HG02852 (cell line): Measurements from ENCODE around the gene FCRLB.
"Not testable (repeated sequence)": the region's sequence is repeated elsewhere in the genome, so short reads cannot be mapped to it uniquely, and the experiment has no call there.

ENCODE experiments used
- ATAC-seq: cut with Tn5 transposase; IDR thresholded peaks from one replicate; pipeline ENCODE4 v1.9.1; 2021; ENCODE audit warnings: mild to moderate bottlenecking, moderate library complexity; ENCODE audit not compliant: unreplicated experiment

The FCRLB gene

GRCh38 chr1:161720956-161721737 lies at the start of gene FCRLB:
FCRLB (plus strand) TSS chr1:161721544; CDS start chr1:161722673, 1,129 bp downstream.
- no peak for ATAC-seq

- not testable (repeated sequence) for ATAC-seq
Observed at GRCh38 chr1:161673437-161673836, 47.9 kb upstream of the FCRLB start.

- not testable (repeated sequence) for ATAC-seq
Observed at GRCh38 chr1:161674447-161674846, 46.9 kb upstream of the FCRLB start.

- not testable (repeated sequence) for ATAC-seq
Observed at GRCh38 chr1:161674908-161675307, 46.4 kb upstream of the FCRLB start.

- ATAC-seq, result no peak
Observed at GRCh38 chr1:161676441-161676840, 44.9 kb upstream of the FCRLB start.

GRCh38 chr1:161676958-161677689 lies 44.2 kb upstream of the FCRLB start:
- no peak for ATAC-seq

GRCh38 chr1:161678500-161678899 lies 42.8 kb upstream of the FCRLB start:
- ATAC-seq, result no peak

GRCh38 chr1:161681879-161682278 lies 39.5 kb upstream of the FCRLB start:
- no peak for ATAC-seq

GRCh38 chr1:161688946-161689345 lies 32.4 kb upstream of the FCRLB start:
- no peak for ATAC-seq

GRCh38 chr1:161691846-161692245 lies 29.5 kb upstream of the FCRLB start:
- ATAC-seq, result no peak

GRCh38 chr1:161693020-161693712 lies 28.2 kb upstream of the FCRLB start:
- ATAC-seq, result not testable (repeated sequence)

- ATAC-seq, result not testable (repeated sequence)
Observed at GRCh38 chr1:161698302-161698701, 23.0 kb upstream of the FCRLB start.

- ATAC-seq, result no peak
Observed at GRCh38 chr1:161702250-161702649, 19.1 kb upstream of the FCRLB start.

GRCh38 chr1:161705537-161705936 lies 15.8 kb upstream of the FCRLB start:
- ATAC-seq, result no peak

GRCh38 chr1:161706113-161706481 lies 15.2 kb upstream of the FCRLB start:
- ATAC-seq, result no peak

- ATAC-seq, result peak; percentile 65
Observed at GRCh38 chr1:161706482-161707347, 14.6 kb upstream of the FCRLB start, which contains the start of gene FCRLA. FCRLA (plus strand) TSS chr1:161707229; CDS start chr1:161707265, 36 bp downstream.

GRCh38 chr1:161707503-161707902 lies 13.8 kb upstream of the FCRLB start:
- ATAC-seq, result no peak

- no peak for ATAC-seq
Observed at GRCh38 chr1:161709373-161709772, 12.0 kb upstream of the FCRLB start.

GRCh38 chr1:161710560-161710959 lies 10.8 kb upstream of the FCRLB start:
- no peak for ATAC-seq

GRCh38 chr1:161718559-161719324 lies 2.6 kb upstream of the FCRLB start:
- ATAC-seq, result peak; percentile 47
